GM19455 (cell line): ENCODE data around the gene CACFD1.

ENCODE experiments used
- ATAC-seq: cut with Tn5 transposase; IDR thresholded peaks from one replicate; pipeline ENCODE4 v1.9.1; 2021; ENCODE audit not compliant: unreplicated experiment

The CACFD1 gene

DNA sequence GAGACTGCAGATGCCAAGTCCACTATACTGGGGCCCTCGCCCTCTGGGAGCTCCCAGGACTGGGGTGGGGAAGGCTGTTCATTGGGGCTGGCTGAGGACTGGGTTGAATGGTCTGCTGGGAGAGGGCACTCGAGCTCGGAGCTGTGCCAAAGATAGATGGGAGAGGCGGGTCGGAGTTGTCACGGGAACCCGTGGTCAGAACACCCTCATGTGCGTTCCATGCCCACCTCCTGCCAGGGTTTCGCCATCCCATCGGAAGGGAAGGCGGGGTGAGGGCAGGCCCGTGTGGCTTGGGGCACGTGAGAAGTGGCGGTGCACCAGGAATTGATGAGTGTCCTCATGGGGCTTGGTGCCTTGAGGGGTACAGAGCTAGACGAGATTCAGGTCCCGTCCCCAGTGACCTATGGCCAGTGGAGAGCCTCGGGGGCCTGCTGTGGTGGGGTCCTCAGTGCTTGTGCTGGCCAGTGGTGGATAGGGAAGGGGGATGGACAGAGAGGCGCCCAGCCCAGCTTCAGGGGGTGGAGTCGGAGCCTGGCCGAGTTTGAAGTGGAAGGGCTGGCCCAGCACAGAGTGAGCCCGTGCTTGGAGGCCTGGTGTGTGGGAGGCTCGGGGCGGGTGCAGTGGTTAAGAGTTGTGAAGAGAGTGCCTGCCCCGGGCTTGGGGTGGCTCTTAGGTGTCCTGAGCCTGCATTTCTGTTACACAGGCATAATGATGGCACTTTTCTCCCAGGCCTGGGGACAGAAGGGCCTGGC is 4.3 kb downstream of the CACFD1 start:
- ATAC-seq = no peak

GRCh38 chr9:133464638-133465037 is 4.9 kb downstream of the CACFD1 start:
- ATAC-seq = no peak

DNA sequence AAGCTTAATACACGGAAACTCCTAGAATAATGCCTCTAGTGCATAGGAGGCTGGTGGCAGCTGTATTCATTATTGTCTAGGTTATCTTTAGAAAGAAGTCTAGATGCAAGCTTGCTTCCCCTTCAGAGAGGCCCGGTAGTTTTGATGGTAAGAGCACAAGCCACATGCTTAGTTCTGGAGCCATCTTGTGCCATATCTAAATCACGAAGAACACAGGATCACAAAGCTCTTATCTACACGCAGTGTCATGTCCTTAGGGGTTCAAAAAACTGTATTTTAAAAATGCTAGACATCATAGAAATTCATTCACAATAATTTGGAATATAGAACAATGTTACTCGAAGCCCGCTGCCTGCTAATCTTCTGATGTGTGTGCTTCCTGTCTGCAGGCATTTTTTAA is 6.2 kb downstream of the CACFD1 start:
- no peak for ATAC-seq

- no peak for ATAC-seq
These were observed 7.3 kb downstream of the CACFD1 start for GRCh38 chr9:133467101-133467500.

DNA sequence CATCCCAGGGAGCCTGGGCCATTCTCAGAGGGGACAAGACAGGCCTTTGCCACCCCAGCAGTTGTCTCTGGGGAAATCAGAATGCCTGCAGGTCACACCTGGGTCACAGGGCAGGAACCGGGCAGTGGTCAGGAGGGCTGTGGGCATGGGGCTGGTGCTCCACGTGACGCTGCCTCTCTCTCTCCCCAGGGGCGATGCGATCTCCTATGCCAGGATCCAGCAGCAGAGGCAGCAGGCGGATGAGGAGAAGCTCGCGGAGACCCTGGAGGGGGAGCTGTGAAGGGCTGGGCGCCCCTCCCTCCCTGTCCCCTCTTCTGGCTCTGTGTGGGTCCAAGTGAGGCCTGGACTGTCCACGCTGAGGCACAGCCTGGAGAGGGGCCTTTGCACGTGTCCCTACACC is 8.6 kb downstream of the CACFD1 start:
- no peak for ATAC-seq

DNA sequence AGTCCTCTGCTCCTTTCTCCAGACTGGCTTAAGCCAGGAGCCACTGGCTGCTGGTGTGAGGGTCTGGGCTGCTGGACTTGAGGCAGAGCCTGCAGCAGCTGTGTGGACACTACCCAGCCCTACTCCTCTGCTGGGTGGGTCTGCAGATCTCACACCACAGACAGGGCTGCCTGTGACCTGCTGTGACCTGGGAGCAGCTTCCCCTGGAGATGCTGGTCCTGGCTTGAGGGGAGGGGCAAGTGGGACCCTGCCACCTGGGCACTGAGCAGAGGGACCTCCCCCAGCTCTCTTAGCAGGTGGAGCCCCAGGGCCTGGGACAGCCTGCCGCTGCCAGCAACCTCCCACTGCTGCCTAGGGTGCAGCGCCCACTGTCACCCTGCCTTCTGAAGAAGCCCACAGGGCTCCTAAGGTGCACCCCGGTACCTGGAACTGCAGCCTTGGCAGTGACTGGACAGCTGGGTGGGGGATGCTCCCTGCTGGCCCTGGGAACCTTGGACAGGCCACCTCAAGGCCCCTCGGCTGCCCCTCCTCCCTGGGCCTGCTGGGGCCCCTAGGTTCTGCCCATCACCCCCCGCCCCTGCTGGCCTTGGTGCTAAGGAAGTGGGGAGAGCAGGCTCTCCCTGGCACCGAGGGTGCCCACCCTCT is 9.1 kb downstream of the CACFD1 start:
- ATAC-seq = no peak

DNA sequence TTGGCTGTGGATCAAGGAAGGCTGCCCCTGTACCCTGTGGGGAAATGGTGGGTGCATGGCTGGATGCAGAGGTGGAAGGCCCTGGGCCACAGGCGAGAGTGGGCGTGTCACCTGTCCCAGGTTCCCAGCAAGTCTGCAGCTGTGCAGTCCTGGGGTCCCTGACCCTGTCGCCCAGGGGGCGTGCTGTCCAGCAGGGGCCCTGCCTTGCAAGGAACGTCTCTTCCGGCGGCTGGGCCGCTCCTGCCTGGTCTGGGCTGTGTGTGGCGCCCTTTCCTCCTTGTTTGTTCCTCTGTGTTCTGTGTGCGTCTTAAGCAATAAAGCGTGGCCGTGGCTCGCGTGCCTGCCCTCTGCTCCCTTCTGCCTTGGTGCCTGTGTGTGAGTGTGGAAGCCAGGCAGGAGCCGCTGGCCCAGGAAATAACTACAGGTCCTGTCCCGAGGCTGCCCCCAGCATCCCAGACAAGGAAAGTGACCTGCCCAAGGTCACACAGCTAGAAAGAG is 10.7 kb downstream of the CACFD1 start:
- ATAC-seq = no peak

DNA sequence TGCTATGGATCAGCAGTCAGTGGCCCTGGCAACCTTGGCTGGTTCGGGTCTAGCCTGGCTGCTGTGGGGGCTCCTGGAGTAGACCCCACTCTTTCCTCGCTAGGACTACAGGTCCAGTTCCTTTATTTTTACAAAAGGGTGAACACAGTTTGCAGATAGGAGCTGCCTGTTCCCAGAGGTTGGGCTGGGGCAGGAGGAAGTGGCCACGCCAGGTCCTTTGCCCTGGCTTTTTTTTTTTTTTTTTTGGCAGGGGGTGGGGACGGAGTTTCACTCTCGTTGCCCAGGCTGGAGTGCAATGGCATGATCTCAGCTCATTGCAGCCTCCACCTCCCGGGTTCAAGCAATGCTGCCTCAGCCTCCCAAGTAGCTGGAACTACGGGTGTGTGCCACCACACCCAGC is 11.2 kb downstream of the CACFD1 start:
- ATAC-seq = no peak

- no peak for ATAC-seq
These were observed 11.9 kb downstream of the CACFD1 start for GRCh38 chr9:133471551-133472276.

- ATAC-seq = no peak
These were observed 12.5 kb downstream of the CACFD1 start for GRCh38 chr9:133472277-133472645.

- no peak for ATAC-seq
These were observed 13.1 kb downstream of the CACFD1 start for GRCh38 chr9:133472753-133473378.

DNA sequence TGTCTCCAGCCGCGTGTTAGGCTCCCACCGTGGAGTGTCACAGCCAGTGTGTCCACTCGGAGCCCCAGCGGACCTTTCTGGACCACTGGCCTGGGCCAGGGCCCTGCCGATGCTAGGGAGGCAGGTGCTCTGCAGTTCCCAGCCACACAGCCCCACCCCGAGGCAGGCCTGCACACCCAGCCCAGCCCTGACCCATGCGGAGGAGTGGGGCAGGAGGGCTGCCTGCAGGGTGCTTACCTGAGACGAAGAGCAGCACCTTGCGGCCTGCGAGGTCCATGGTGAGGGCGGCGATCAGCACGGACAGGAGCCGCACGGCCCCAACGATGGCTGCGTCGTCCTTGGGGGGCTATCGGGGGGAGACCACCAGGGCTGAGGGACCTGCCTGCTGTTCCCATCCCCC is 14.0 kb downstream of the CACFD1 start:
- ATAC-seq = no peak

- no peak for ATAC-seq
These were observed 14.4 kb downstream of the CACFD1 start for GRCh38 chr9:133474215-133474614.

GRCh38 chr9:133474853-133475252 is 15.1 kb downstream of the CACFD1 start:
- ATAC-seq = no peak

GRCh38 chr9:133475292-133476012 is 15.7 kb downstream of the CACFD1 start:
- ATAC-seq = no peak

- no peak for ATAC-seq
These were observed 16.5 kb downstream of the CACFD1 start for GRCh38 chr9:133476036-133476931.

DNA sequence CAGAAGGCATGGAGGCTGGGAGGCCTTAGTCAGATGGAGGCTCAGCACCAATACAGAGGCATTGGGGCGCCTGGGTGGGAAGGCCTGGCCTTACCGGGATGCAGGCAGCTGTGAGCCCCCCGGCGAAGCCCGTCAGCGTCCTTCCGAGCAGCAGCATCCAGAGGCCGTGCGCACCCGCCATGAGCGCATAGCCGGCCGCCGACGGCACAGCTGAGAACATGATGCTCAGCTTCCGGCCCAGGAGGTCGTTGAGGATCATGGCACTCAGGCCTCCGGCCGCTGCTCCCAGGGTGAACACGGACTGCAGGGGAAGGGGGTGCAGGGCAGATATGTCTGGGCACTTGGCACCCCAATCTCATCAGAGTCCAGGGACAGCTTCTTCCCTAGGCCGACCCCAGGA is 17.2 kb downstream of the CACFD1 start:
- ATAC-seq = no peak

DNA sequence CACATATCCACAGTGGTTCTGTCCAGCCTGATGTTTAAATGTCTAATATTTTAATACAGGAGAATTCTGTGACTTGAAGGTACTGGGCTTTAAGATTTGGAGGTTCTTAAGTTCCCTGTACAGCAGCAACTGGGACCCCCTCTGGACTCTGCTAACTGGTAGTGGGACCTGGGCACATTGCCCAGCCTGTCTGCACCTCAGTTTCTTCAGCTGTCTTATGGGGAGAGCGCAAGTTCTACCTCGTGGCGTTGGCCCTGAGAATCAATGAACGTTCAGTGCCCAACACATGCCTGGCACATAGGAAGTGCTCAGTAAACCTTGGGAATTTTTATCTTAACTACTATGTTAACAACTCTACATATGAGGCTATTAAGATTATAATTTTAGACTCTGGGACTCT is 17.7 kb downstream of the CACFD1 start:
- no peak for ATAC-seq

GRCh38 chr9:133477992-133478850 is 18.4 kb downstream of the CACFD1 start:
- peak; percentile 47 for ATAC-seq
